GM12875 (cell line): ENCODE measurements around the gene SREBF2.

Experiments used
- H3K4me3 ChIP-seq: one replicate; pipeline ENCODE4 v1.5.1; 2011; ENCODE audit warnings: low read depth, low read length, control low read depth
- CTCF ChIP-seq: IDR thresholded peaks from 2 replicates; pipeline ENCODE4 v1.5.1; 2011; ENCODE audit warnings: low read depth, mild to moderate bottlenecking, control low read depth, inconsistent platforms, low read length, moderate library complexity, borderline replicate concordance; ENCODE audit not compliant: insufficient read depth

Gene SREBF2

GRCh38 chr22:41949297-41949965, 116.5 kb downstream of the SREBF2 start:
- peak overlapping the region; percentile 26 for H3K4me3 ChIP-seq
- TF ChIP-seq CTCF: no peak

DNA sequence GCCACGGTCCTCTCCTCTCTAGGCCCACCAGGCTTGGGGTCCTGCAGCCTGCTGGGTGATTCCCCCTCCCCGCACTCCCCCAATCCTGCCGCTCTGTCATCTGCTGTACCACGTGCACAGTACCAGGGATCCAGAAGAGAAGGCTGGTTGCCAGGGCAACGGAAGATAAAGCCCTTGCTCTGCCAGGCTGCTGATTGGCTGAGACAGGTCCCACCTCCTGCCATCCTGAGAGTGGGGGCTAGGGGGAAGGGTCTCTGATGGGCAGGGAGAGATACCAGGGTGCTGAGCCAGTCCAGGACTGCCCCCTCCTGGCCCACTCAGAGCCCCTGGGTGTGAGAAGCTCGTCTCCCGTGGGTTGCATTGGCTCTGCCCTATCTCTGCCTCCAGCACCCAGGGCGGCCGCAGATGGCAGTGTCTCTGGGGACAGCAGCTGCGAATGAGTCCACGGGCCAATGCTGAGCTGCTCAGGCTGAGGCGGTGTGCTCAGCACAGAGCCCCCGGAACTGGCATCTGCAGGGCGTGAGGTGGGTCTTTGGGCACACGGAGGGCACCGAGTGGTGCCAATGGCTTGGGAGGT, 119.1 kb downstream of the SREBF2 start, which contains the start of gene SMIM45:
TSS of gene SMIM45 (plus strand) at position 253 of the 577 bp plus-strand sequence.
- no peak within 1 kb of the TSS for H3K4me3 ChIP-seq
- TF ChIP-seq CTCF: no peak

DNA sequence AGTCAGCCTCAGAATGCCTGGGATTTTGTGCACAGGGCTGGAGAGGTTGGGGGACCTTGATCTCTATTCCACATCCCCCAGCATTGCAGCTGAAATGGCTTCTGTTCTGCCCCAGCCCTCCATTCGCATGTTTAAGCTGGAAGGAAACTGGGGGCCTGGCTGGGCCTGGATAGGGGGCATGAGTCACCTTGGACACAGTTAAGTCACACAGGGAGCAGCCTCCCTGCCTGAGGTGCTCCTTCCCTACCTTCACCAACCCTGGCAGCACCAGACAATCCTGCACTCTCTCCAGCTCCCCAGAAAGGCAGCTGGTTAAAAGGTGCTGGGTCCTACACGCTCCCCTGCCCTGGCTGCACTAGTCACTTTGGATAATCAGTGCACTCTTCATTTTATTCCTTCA, 119.8 kb downstream of the SREBF2 start:
- no peak overlapping the region for H3K4me3 ChIP-seq
- TF ChIP-seq CTCF: no peak
